ENCODE data around the gene ITSN2. TPM values are rescaled to one million over a fixed set of nuclear protein-coding genes. Genes with fewer than 3 reads are reported as not detected.

The ITSN2 gene
- total RNA-seq, 3 donors from 2014 or later = 48.4 to 82.8 (median 54.0) TPM

GRCh38 chr2:24206714-24207113 is 153.6 kb downstream of the ITSN2 start:
- TF ChIP-seq CTCF (IDR thresholded peaks at IDR 0.05) = no peak
- no peak overlapping the region for H3K4me3 ChIP-seq
- intact Hi-C loops (cut with DNase I, micrococcal nuclease) = no loop called here
- H3K36me3 ChIP-seq (ENCODE audit: low read depth) = no peaks in the 10 kb centered on the region
- ATAC-seq (no peak), DNase-seq (no peak)
- H3K9me3 ChIP-seq = no peaks in the 10 kb centered on the region
- no peaks in the 10 kb centered on the region for H3K4me1 ChIP-seq (ENCODE audit: low read depth)

GRCh38 chr2:24206242-24206641 is 154.1 kb downstream of the ITSN2 start:
- no peaks in the 10 kb centered on the region for H3K4me1 ChIP-seq (ENCODE audit: low read depth)
- no peak overlapping the region for H3K4me3 ChIP-seq
- no peaks in the 10 kb centered on the region for H3K36me3 ChIP-seq (ENCODE audit: low read depth)
- intact Hi-C loops (cut with DNase I, micrococcal nuclease) = no loop called here
- no peak for DNase-seq
- TF ChIP-seq CTCF (IDR thresholded peaks at IDR 0.05) = no peak
- H3K9me3 ChIP-seq = no peaks in the 10 kb centered on the region
- no peak for ATAC-seq

- TF ChIP-seq CTCF (IDR thresholded peaks at IDR 0.05) = no peak
- Histone ChIP-seq H3K9me3 (no peaks in the 10 kb centered on the region), H3K4me3 (no peak overlapping the region), H3K36me3 (ENCODE audit: low read depth) (no peaks in the 10 kb centered on the region), H3K4me1 (ENCODE audit: low read depth) (no peaks in the 10 kb centered on the region)
- ATAC-seq (no peak), DNase-seq (no peak)
- intact Hi-C loops (cut with DNase I, micrococcal nuclease) = no loop called here
These were observed 155.2 kb downstream of the ITSN2 start for GRCh38 chr2:24205131-24205530.

GRCh38 chr2:24204505-24204904 is 155.8 kb downstream of the ITSN2 start:
- Histone ChIP-seq H3K9me3 (no peaks in the 10 kb centered on the region), H3K36me3 (ENCODE audit: low read depth) (no peaks in the 10 kb centered on the region), H3K4me3 (no peak overlapping the region), H3K4me1 (ENCODE audit: low read depth) (no peaks in the 10 kb centered on the region)
- intact Hi-C loops (cut with DNase I, micrococcal nuclease) = no loop called here
- DNase-seq = no peak
- no peak for TF ChIP-seq CTCF (IDR thresholded peaks at IDR 0.05)
- no peak for ATAC-seq

GRCh38 chr2:24203787-24204150 is 156.6 kb downstream of the ITSN2 start:
- no peak for DNase-seq
- ATAC-seq = no peak
- TF ChIP-seq CTCF (IDR thresholded peaks at IDR 0.05) = no peak
- H3K4me1 ChIP-seq (ENCODE audit: low read depth) = no peaks in the 10 kb centered on the region
- no peaks in the 10 kb centered on the region for H3K9me3 ChIP-seq
- intact Hi-C loops (cut with DNase I, micrococcal nuclease) = no loop called here
- H3K36me3 ChIP-seq (ENCODE audit: low read depth) = no peaks in the 10 kb centered on the region
- H3K4me3 ChIP-seq = no peak overlapping the region

All from mucosa of descending colon (tissue), 3 donors.